ENCODE data around the gene RALGPS1.

GRCh38 chr9:127181595-127182190 is 267.1 kb downstream of the RALGPS1 start:
- TF ChIP-seq, protein P1, sequence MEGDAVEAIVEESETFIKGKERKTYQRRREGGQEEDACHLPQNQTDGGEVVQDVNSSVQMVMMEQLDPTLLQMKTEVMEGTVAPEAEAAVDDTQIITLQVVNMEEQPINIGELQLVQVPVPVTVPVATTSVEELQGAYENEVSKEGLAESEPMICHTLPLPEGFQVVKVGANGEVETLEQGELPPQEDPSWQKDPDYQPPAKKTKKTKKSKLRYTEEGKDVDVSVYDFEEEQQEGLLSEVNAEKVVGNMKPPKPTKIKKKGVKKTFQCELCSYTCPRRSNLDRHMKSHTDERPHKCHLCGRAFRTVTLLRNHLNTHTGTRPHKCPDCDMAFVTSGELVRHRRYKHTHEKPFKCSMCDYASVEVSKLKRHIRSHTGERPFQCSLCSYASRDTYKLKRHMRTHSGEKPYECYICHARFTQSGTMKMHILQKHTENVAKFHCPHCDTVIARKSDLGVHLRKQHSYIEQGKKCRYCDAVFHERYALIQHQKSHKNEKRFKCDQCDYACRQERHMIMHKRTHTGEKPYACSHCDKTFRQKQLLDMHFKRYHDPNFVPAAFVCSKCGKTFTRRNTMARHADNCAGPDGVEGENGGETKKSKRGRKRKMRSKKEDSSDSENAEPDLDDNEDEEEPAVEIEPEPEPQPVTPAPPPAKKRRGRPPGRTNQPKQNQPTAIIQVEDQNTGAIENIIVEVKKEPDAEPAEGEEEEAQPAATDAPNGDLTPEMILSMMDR (IDR thresholded peaks at IDR 0.05; ENCODE audit: poor library complexity), result no peak
- TF ChIP-seq EZH2 (IDR thresholded peaks at IDR 0.05; ENCODE audit: borderline replicate concordance), result no peak
